DND-41 (cell line): ENCODE measurements around the gene PANX2.

Experiments
- ATAC-seq: fragments of 200-7000 bp; cut with Tn5 transposase; 3 replicates; pipeline ENCODE4 v1.9.1; 2021; ENCODE audit warnings: low read depth; ENCODE audit not compliant: insufficient read depth
- DNase-seq: peaks from one replicate; pipeline ENCODE4 v3.0.0-alpha.2; 2020
- H2AFZ ChIP-seq: 2 replicates; pipeline ENCODE4 v1.6.0; 2012; ENCODE audit warnings: low read depth, low read length
- H3K27ac ChIP-seq: 2 replicates; pipeline ENCODE4 v1.5.1; 2012; ENCODE audit warnings: low read length, inconsistent platforms
- H3K27me3 ChIP-seq: fragments of 200-600 bp; sonication (generic); 2 replicates; pipeline ENCODE4 v1.6.0; 2012; ENCODE audit warnings: low read length, mild to moderate bottlenecking, inconsistent platforms; ENCODE audit not compliant: insufficient read depth, poor library complexity
- H3K36me3 ChIP-seq: 2 replicates; pipeline ENCODE4 v1.5.1; 2012; ENCODE audit warnings: low read length, inconsistent platforms; ENCODE audit not compliant: insufficient read depth
- H3K4me1 ChIP-seq: 2 replicates; pipeline ENCODE4 v1.5.1; 2012; ENCODE audit warnings: mild to moderate bottlenecking, low read length; ENCODE audit not compliant: insufficient read depth
- H3K4me2 ChIP-seq: 2 replicates; pipeline ENCODE4 v1.6.0; 2012; ENCODE audit warnings: mild to moderate bottlenecking, moderate library complexity, low read length, inconsistent platforms; ENCODE audit not compliant: insufficient read depth
- H3K4me3 ChIP-seq, 2 experiments: fragments of 200-600 bp in 1 of 2; shearing (Covaris generic) in 1 of 2; 2 replicates each; pipeline ENCODE4 v1.5.1; 2012 to 2016; ENCODE audit warnings: inconsistent platforms in 2 of 2, low read length in 2 of 2, mild to moderate bottlenecking in 2 of 2, low read depth in 1 of 2, moderate library complexity in 1 of 2
- H3K79me2 ChIP-seq: 2 replicates; pipeline ENCODE4 v1.6.0; 2012; ENCODE audit warnings: low read length, inconsistent platforms; ENCODE audit not compliant: insufficient read depth
- H3K9ac ChIP-seq: 2 replicates; pipeline ENCODE4 v1.6.0; 2012; ENCODE audit warnings: low read depth, mild to moderate bottlenecking, inconsistent platforms, low read length, moderate library complexity
- H3K9me3 ChIP-seq: 2 replicates; pipeline ENCODE4 v1.5.1; 2012; ENCODE audit warnings: low read length, moderate library complexity, mild to moderate bottlenecking, inconsistent platforms; ENCODE audit not compliant: insufficient read depth, severe bottlenecking
- H4K20me1 ChIP-seq: 2 replicates; pipeline ENCODE4 v1.6.0; 2012; ENCODE audit warnings: low read length; ENCODE audit not compliant: insufficient read depth
- EZH2 ChIP-seq: IDR thresholded peaks from 3 replicates; pipeline ENCODE4 v1.6.1; 2012; ENCODE audit warnings: borderline replicate concordance, low read depth, mild to moderate bottlenecking, moderate library complexity, low read length, inconsistent platforms; ENCODE audit not compliant: severe bottlenecking
- TF ChIP-seq, protein P1 (sequence below): IDR thresholded peaks from 2 replicates; pipeline ENCODE4 v1.5.1; 2012; ENCODE audit warnings: borderline replicate concordance, low read length, moderate library complexity, mild to moderate bottlenecking; ENCODE audit not compliant: poor library complexity, severe bottlenecking; ENCODE audit errors: extremely low read depth

The PANX2 gene

GRCh38 chr22:50148991-50149721 lies 21.4 kb upstream of the PANX2 start:
- TF ChIP-seq, protein P1, sequence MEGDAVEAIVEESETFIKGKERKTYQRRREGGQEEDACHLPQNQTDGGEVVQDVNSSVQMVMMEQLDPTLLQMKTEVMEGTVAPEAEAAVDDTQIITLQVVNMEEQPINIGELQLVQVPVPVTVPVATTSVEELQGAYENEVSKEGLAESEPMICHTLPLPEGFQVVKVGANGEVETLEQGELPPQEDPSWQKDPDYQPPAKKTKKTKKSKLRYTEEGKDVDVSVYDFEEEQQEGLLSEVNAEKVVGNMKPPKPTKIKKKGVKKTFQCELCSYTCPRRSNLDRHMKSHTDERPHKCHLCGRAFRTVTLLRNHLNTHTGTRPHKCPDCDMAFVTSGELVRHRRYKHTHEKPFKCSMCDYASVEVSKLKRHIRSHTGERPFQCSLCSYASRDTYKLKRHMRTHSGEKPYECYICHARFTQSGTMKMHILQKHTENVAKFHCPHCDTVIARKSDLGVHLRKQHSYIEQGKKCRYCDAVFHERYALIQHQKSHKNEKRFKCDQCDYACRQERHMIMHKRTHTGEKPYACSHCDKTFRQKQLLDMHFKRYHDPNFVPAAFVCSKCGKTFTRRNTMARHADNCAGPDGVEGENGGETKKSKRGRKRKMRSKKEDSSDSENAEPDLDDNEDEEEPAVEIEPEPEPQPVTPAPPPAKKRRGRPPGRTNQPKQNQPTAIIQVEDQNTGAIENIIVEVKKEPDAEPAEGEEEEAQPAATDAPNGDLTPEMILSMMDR: peak; percentile 95
- TF ChIP-seq EZH2: no peak
- Histone ChIP-seq H2AFZ (no peak overlapping the region), H3K36me3 (no peaks in the 10 kb centered on the region), H3K9ac (no peak overlapping the region), H3K27ac (no peak overlapping the region), H3K4me3 (no peak overlapping the region), H3K79me2 (no peaks in the 10 kb centered on the region), H3K27me3 (no peaks in the 10 kb centered on the region), H3K9me3 (no peaks in the 10 kb centered on the region), H3K4me1 (no peaks in the 10 kb centered on the region), H3K4me2 (no peak overlapping the region), H4K20me1 (peaks cover 4% of the 10 kb centered on the region; the same call in 1 of the 2 replicates)
- peak; percentile 73 for DNase-seq
- peak; percentile 97 for ATAC-seq

DNA sequence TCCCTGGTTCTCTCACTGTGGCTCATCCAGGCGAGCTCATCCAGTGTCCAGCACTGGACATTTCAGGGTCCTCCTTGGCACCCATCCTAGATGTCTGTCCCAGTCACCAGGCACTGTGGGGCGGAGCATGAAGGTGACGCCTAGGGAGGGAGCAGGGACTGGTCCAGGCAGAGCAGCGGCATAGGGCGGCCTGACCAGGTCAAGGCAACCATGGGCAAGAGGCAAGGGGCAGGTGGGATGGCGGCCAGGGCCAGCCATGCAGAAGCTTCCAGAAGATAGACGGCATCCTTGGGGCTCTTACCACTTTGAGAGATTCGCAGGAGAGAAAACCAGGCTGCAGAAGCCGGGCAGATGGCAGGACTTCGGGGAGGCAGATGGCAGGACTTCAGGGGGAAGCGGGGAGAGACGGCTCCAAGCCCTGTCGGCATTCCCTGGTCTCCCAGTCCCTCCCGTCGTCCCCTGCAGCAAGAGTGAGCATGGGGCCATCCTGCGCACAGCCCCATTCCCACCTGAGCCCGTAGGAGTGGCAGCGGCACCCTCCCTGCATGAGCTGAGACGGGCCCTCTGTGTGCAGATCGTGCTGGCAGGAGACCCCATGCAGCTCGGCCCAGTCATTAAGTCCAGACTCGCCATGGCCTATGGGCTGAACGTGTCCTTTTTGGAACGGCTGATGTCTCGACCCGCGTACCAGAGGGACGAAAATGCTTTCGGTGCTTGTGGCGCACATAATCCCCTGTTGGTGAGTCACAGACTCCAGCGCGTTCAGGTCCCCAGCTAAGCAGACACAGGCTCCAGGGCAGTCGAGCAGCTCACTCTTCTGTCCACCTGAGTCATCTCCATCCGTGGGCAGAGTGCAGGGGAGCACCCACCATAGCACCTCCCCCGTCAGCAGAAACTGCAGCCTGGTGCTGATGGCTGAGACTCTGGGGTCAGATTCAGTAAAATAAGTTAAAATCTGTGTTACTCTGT lies 20.1 kb upstream of the PANX2 start:
- no peak overlapping the region for H3K4me3 ChIP-seq
- no peak for TF ChIP-seq EZH2
- TF ChIP-seq, protein P1: no peak
- H3K27me3 ChIP-seq: no peaks in the 10 kb centered on the region
- no peak overlapping the region for H3K27ac ChIP-seq
- H3K4me1 ChIP-seq: no peaks in the 10 kb centered on the region
- no peak overlapping the region for H2AFZ ChIP-seq
- no peak for DNase-seq
- ATAC-seq: no peak
- peaks cover 4% of the 10 kb centered on the region; the same call in 1 of the 2 replicates for H4K20me1 ChIP-seq
- H3K9me3 ChIP-seq: no peaks in the 10 kb centered on the region
- no peak overlapping the region for H3K9ac ChIP-seq
- H3K36me3 ChIP-seq: no peaks in the 10 kb centered on the region
- H3K4me2 ChIP-seq: no peak overlapping the region
- no peaks in the 10 kb centered on the region for H3K79me2 ChIP-seq

GRCh38 chr22:50151571-50152537 lies 18.7 kb upstream of the PANX2 start:
- ATAC-seq (no peak), DNase-seq (no peak)
- TF ChIP-seq, protein P1: no peak
- TF ChIP-seq EZH2: no peak

More at GRCh38 chr22:50151571-50152537, 18.7 kb upstream of the PANX2 start:
- H3K4me1 ChIP-seq: no peaks in the 10 kb centered on the region
- peaks cover 4% of the 10 kb centered on the region; the same call in 1 of the 2 replicates for H4K20me1 ChIP-seq
- H3K4me2 ChIP-seq: no peak overlapping the region
- H3K9ac ChIP-seq: no peak overlapping the region
- H2AFZ ChIP-seq: no peak overlapping the region
- H3K9me3 ChIP-seq: no peaks in the 10 kb centered on the region
- no peaks in the 10 kb centered on the region for H3K27me3 ChIP-seq
- H3K79me2 ChIP-seq: no peaks in the 10 kb centered on the region
- H3K27ac ChIP-seq: no peak overlapping the region
- no peaks in the 10 kb centered on the region for H3K36me3 ChIP-seq
- no peak overlapping the region for H3K4me3 ChIP-seq
